Measurements from ENCODE around the gene ETV1. TPM values are rescaled to one million over a fixed set of nuclear protein-coding genes. Genes with fewer than 3 reads are reported as not detected.
A peak's percentile ranks its signal among the peaks of the same experiment; 100 is the strongest.
"Not testable (repeated sequence)": the region's sequence is repeated elsewhere in the genome, so short reads cannot be mapped to it uniquely, and the experiment has no call there.

ETV1 gene
- total RNA-seq, 4 donors from 2014 or later, result 1.6 to 5.1 (median 2.0) TPM

DNA sequence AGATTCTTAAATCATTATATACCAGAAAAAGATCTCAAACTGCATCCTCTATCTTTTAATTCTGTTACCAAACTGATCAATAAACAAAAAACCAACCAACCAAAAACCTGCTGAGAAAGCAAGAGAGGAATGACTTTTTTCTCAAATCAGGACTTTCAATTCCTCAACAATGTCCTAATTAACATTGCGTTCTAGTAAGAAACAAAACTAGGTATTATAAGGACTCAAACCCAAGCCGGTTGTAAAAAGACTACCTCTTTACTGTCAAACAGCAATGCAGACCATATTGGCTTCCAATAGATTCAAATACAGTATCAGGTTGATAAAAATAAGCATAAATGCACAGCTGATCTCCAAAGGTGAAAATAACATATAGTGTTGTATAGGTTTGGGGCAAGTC lies 57.3 kb downstream of the ETV1 start:
- H3K27me3 ChIP-seq, result no peaks in the 10 kb centered on the region
- no peak for DNase-seq
- H3K4me1 ChIP-seq, result no peaks in the 10 kb centered on the region
- TF ChIP-seq, protein P1, sequence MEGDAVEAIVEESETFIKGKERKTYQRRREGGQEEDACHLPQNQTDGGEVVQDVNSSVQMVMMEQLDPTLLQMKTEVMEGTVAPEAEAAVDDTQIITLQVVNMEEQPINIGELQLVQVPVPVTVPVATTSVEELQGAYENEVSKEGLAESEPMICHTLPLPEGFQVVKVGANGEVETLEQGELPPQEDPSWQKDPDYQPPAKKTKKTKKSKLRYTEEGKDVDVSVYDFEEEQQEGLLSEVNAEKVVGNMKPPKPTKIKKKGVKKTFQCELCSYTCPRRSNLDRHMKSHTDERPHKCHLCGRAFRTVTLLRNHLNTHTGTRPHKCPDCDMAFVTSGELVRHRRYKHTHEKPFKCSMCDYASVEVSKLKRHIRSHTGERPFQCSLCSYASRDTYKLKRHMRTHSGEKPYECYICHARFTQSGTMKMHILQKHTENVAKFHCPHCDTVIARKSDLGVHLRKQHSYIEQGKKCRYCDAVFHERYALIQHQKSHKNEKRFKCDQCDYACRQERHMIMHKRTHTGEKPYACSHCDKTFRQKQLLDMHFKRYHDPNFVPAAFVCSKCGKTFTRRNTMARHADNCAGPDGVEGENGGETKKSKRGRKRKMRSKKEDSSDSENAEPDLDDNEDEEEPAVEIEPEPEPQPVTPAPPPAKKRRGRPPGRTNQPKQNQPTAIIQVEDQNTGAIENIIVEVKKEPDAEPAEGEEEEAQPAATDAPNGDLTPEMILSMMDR (IDR thresholded peaks at IDR 0.05), result no peak
- TF ChIP-seq POLR2A (IDR thresholded peaks at IDR 0.05), result no peak
- H3K27ac ChIP-seq, result no peak overlapping the region
- H3K9me3 ChIP-seq, result no peaks in the 10 kb centered on the region
- no peak overlapping the region for H3K4me3 ChIP-seq
- H3K36me3 ChIP-seq, result no peaks in the 10 kb centered on the region

- peaks cover 0 to 6% (median 0%) of the 10 kb centered on the region in 4 donors for H3K4me1 ChIP-seq
- no peak for TF ChIP-seq POLR2A (IDR thresholded peaks at IDR 0.05)
- TF ChIP-seq, protein P1 (IDR thresholded peaks at IDR 0.05), result no peak
- no peak for DNase-seq
- H3K36me3 ChIP-seq, result no peaks in the 10 kb centered on the region
- H3K27me3 ChIP-seq, result no peaks in the 10 kb centered on the region
- no peaks in the 10 kb centered on the region for H3K9me3 ChIP-seq
- no peak overlapping the region for H3K4me3 ChIP-seq
- no peak overlapping the region for H3K27ac ChIP-seq
Observed at GRCh38 chr7:13921062-13921461, 68.4 kb downstream of the ETV1 start.

DNA sequence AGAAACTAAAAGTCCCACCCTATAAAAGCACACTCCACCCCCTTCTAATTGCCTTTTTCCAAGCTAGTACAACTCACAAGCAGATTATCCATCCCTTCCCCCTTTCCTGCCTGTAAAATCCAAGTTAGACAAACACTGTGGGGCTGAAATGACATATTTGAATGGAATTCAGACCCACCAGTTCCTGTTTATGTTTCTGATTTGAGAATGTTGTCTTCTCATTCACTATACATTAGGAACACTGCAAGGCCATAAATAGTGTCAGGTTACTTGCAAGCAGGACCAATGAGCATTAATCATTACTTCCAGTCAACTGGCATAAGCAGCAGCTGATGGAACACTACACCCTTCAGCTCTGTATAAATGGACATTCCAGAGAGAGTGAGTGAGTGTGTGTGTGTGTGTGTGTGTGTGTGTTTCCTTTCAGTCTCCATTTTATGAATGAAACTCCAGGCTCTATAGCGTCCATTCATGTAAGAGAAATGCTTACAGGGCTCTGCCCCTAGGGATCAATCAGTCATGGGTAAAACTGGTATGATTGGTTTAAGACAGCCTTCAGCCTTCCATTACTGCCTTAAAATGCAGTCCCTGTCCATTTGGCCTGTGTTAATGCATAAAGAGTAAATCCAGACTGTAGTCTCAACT lies 69.3 kb downstream of the ETV1 start:
- Histone ChIP-seq H3K9me3 (no peaks in the 10 kb centered on the region), H3K4me3 (no peak overlapping the region), H3K27ac (peak overlapping the region in 2 of 4 donors; percentile 11 to 22), H3K36me3 (no peaks in the 10 kb centered on the region), H3K4me1 (peaks cover 0 to 6% (median 0%) of the 10 kb centered on the region in 4 donors), H3K27me3 (no peaks in the 10 kb centered on the region)
- no peak for DNase-seq
- TF ChIP-seq, protein P1 (IDR thresholded peaks at IDR 0.05), result no peak
- TF ChIP-seq POLR2A (IDR thresholded peaks at IDR 0.05), result no peak

GRCh38 chr7:13918333-13918732 lies 71.1 kb downstream of the ETV1 start:
- not testable (repeated sequence) for H3K9me3 ChIP-seq, H3K36me3 ChIP-seq, H3K4me3 ChIP-seq, H3K4me1 ChIP-seq, DNase-seq, H3K27ac ChIP-seq, H3K27me3 ChIP-seq

- not testable (repeated sequence) for H3K9me3 ChIP-seq, H3K4me3 ChIP-seq, H3K27ac ChIP-seq, DNase-seq, H3K27me3 ChIP-seq, H3K36me3 ChIP-seq
- H3K4me1 ChIP-seq, result peaks cover 0 to 15% (median 0%) of the 10 kb centered on the region in 4 donors
Observed at GRCh38 chr7:13917103-13917502, 72.4 kb downstream of the ETV1 start.

DNA sequence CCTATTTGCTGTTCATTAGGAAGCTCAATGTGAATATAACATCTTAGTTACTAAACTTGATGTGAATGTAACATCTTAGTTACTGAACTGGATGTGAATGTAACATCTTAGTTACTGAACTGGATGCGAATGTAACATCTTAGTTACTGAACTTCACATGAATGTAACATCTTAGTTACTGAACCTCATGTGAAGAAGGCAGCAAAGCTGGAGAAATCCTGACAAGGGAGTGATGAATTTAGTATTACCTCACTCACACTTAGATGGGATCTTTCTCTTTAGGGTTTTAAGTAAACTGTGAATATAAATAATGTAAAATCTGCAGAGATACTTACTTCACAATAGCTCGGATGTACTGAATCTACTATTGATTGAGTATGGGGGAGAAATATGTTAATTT lies 73.6 kb downstream of the ETV1 start:
- no peak for DNase-seq
- Histone ChIP-seq H3K27me3 (no peaks in the 10 kb centered on the region), H3K4me1 (peaks cover 0 to 15% (median 0%) of the 10 kb centered on the region in 4 donors), H3K27ac (no peak overlapping the region), H3K9me3 (no peaks in the 10 kb centered on the region), H3K36me3 (no peaks in the 10 kb centered on the region), H3K4me3 (no peak overlapping the region)
- TF ChIP-seq POLR2A (IDR thresholded peaks at IDR 0.05), result no peak
- TF ChIP-seq, protein P1 (IDR thresholded peaks at IDR 0.05), result no peak
